IPS DF 4.7 (cell line): ENCODE results near the gene SNX30.

Experiments
- DNase-seq: peaks from one replicate; pipeline ENCODE4 v3.0.0-alpha.2; 2013; ENCODE audit warnings: low spot score; ENCODE audit errors: extremely low read depth

SNX30 gene

DNA sequence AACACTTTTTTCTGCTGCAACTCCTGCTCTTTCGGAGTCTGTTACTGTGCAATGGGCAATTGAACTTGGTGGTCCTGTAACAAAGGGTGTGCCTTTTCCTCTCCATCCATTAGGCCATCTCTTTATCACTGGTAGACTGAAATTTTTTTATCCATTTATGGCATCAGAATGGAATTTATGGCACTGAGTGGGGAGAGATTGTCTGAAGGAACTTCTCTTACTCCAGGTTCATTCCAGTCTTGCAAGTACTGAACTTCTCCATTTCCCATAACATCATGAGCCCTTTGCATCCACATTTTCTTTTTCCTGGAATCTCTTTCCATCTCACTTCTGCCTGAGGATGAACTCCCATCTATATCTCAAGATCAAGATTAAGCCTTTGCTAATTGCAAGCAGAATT lies 130.1 kb downstream of the SNX30 start:
- no peak for DNase-seq

- DNase-seq: no peak
These were observed 130.8 kb downstream of the SNX30 start for GRCh38 chr9:112881331-112881730.

DNA sequence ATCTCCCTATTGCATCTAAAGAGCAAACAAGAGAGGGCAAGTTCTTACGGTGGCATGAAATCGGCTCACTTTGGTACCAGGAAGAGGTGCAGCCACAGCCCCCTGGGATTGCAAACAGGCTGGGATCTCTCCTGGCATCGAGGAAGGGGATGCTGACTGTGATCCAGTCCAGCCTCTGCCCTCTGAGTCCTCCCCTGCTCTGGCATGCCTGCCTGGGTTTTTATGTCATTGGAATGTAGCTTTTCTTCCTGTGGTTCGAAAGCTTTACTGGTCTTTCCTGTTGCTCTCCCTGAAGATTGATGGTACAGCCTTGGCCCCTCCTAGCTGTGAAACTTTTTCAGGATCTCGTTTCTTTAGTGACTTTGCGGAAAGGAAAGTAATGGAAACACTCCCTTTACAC lies 133.5 kb downstream of the SNX30 start:
- no peak for DNase-seq

DNA sequence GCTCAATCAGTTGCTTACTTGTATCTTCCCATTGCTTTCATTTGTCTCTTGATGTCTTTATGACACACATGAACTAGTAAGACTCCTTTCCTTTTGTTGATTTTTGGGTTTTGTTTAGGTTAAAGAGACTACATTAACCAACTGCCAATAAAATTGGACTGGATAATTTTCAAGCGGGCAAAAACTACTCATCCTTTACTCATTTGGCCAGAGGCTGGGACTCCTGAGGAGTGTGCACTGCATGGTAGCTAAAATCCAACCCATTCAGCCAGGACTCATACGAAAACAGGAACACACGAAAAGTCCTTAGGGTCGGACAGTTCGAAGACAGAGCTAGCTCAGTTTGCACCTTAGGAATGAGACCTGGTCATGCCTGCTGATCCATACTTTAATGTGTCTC lies 134.2 kb downstream of the SNX30 start:
- DNase-seq: no peak

DNA sequence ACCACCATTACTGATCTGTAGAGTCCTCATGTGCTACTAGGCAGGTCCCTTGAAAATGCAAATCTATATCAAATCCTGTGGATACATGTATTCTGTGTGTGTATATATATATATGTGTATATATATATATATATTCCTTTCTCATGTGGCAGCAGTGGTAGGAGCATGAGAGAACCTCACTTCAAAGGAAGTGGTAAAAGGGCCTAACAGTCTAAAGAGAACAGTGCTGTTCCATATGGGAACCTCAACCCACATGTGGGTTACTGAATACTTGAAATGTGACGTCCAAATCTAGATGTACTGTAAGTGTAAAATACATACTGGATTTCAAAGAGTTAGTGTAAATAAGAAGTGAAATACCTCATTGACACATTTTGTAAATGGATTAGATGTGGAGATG lies 134.8 kb downstream of the SNX30 start:
- no peak for DNase-seq

DNA sequence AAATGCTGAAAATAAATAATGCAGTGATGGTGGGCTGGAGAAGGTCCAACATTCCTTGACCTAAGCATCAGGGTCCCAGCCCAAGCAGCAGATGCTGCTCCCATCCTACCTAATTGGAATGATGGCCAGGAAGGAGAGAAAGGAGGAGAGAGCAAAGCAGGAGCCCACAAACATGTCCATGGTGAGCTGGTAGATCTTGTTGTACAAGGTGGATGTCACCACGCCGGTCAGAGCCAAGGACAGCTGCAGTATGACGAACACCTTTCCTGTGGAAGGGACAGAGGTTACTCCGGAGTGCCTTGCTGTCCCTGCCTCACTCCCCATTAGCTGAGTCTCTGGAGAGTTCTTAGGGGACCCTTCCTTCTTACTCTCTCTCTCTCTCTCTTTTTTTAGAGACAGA lies 135.8 kb downstream of the SNX30 start:
- no peak for DNase-seq

GRCh38 chr9:112887381-112887780 lies 136.8 kb downstream of the SNX30 start:
- DNase-seq: no peak

DNA sequence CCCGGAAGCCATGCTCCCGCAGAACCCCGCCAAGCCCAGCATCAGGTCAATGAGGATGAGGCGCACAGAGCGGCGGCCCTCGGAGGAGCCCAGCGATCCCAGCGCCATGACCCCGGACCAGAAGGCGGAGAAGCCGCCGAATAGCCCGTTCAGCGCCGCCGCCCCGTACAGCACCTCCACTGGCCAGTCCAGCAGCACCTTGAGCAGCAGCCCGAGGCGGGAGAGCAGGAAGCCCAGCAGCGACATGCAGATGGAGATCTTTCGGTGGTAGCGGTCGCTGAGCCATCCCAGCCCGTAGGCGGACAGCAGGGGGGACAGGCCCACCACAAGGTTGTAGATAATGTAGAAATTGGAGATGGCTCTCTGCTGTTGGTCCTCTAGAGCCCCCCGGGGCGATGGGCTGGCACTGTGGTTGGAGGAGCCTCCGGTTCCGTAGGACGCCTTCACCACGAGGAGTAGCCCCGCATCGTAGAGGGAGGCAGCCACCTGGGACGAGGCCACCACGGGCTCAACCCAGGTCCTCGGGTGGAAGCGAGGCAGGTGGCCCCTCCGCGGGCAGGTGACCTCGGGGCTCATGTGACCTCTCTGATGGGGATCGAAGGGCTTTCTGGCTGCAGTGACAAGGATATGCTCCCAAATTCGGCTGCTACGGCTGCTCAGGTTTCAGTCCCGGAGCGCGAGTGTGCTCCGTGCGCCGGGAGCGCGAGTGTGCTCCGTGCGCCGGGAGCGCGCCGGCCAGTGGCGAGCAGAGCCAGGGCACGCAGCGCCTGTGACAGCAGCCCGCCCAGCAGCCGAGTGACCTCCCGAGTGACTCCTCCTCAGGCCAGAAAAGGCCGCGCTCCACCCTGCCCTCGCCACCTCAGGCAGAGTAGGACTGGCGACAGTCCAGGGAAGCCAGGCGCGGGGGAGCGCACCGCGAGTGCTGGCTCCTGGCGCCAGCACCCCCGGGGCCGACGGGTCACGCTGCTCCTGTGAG lies 139.8 kb downstream of the SNX30 start, which contains the start of gene SLC46A2:
TSS of gene SLC46A2 (minus strand) at position 771 of the 976 bp plus-strand sequence. CDS start at position 576, 195 bp downstream.
- no peak for DNase-seq

DNA sequence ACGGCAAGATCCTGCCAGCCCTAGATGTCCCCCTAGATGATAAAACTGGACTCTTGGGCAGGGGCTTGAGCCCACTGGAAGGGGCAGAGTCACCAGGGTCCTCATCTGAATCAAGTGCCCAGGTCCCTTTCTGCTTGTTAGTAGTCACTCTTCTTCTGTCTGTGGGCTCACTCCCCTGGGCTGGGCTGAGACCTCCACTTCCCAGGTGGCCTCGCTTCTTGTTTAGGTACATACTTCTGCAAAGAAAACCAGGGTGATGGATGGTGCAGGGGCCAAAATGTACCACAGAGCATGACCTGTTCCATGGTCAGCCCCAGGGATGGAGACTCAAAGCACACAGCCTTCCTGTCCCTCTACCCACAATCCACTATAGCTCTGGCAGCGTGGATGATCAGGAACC lies 141.0 kb downstream of the SNX30 start:
- DNase-seq: no peak

- no peak for DNase-seq
These were observed 142.4 kb downstream of the SNX30 start for GRCh38 chr9:112892981-112893380.

DNA sequence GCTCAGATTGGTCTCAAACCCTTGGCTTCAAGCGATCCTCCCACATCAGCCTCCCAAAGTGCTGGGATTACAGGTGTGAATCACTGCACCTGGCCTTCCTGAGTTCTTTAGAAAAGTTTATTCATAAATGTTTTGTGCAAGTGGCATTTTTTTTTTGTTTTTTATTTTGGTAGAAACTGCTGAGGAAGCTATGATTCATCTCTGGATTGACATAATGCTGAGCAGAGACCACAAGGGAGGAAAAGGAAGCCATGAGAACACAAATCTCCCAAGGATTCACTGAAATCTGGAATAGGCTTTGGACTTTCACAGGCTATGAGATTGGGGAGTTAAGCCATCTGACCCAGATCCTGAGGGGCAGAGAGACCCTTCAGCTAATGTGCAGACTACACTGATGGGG lies 143.5 kb downstream of the SNX30 start:
- DNase-seq: no peak

DNA sequence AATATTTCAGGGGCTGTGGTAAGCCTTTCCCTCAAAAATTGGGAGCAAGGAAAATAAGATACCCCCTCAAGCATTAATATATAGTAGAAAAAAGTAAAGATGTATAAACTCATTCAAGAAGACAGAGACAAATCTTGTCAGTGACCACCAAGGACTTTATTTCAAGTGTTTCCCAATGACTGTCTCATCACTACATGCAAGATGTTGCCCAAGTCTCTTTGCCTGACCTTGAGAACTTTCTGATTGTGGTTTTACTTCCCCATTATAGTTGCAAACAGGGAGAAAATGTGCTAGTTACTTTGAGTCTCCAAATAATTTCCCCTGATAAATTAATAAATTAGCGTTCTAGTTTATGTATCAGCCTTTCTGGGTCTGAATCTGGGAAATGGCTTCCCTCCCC lies 144.1 kb downstream of the SNX30 start:
- no peak for DNase-seq

DNA sequence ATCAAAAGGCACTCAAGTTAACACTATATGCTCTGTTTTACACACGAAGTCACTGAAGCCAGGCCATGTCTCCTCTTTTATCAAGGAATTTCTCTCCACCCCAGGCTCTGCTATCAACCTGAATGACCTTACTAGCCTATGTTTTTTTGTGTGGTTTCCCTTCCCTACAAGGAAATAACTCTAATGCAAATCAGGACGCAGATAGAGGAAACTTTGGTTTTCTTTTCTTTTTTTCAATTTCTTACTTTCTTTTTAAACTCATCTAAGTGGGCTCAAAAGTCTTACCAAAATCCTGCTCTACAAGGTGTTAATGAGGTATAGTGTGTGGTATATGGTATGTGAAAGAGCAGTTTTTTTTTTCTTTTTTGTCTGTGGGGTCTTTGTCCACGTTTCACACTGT lies 145.6 kb downstream of the SNX30 start:
- DNase-seq: no peak

GRCh38 chr9:112898872-112899311 lies 148.3 kb downstream of the SNX30 start:
- DNase-seq: no peak

DNA sequence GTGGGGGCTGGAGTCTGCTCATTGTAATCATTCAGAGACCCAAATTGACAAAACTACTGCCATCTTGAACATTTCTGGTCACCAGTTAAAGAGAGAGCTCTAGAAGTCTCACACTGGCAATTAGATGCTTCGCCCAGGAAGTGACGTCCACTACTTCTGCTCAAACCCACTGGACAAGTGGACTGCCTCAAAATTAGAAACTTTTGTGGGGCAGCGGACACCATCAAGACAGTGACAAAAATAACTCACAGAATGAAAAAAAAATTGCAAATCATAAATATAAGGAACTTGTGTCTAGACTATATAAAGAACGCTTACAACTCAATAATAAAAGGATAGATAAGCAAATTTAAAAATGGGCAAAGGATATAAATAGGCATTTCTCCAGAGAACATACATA lies 149.9 kb downstream of the SNX30 start:
- DNase-seq: no peak

DNA sequence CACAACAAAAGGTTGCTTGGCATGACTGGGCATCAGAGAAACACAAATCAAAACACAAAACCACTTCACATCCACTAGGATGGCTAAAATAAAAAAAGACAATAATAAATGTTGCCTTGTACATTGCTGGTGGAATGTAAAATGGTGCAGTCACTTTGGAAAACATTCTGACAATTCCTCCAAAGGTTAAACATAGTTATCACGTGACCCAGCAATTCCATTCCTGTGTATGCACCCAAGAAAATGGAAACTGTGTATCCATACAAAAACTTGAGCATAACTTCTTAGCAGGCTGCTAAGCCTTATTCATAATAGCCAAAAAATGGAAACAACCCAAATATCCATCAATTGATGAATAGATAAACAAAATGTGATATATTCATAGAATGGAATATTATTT lies 150.3 kb downstream of the SNX30 start:
- no peak for DNase-seq

GRCh38 chr9:112905084-112905483 lies 154.5 kb downstream of the SNX30 start:
- DNase-seq: no peak

DNA sequence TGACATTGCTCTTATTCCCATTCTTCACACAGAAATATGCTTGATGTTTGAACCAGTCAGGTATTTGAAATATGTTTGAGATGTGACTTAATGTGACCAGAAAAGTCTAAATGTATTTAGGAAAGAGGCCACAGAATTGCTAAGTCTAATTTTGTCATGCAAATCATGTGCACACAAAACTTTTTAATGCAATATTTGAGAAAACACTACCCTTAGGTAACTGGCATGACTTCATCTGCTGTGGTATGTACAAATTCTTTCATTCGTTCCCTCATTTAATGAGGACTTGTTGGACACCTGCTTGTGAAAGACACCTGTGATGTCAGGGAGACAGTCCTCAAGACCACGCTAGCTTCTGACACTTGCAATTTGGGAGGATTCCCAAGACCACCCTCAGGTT lies 161.2 kb downstream of the SNX30 start:
- DNase-seq: no peak

DNA sequence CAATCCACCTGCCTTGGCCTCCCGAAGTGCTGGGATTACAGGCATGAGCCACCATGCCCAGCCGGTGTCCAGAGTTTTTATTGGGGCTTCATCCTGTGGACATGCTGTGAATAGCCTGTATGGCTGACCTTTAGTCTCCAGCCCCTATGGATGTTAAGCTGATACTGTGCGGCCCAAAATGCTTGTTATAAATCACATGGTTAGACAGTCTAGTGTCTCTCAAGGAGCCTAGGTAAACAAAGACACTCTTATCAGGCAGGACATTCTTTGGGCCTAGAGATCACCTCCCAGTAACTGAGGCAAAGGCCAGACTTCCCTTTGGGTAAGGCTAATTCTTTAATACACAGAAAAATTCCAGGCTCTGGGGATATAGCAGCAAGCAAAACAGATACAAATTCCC lies 162.1 kb downstream of the SNX30 start:
- no peak for DNase-seq

- DNase-seq: no peak
These were observed 162.8 kb downstream of the SNX30 start for GRCh38 chr9:112913326-112913725.

- no peak for DNase-seq
These were observed 164.0 kb downstream of the SNX30 start for GRCh38 chr9:112914524-112914923.

DNA sequence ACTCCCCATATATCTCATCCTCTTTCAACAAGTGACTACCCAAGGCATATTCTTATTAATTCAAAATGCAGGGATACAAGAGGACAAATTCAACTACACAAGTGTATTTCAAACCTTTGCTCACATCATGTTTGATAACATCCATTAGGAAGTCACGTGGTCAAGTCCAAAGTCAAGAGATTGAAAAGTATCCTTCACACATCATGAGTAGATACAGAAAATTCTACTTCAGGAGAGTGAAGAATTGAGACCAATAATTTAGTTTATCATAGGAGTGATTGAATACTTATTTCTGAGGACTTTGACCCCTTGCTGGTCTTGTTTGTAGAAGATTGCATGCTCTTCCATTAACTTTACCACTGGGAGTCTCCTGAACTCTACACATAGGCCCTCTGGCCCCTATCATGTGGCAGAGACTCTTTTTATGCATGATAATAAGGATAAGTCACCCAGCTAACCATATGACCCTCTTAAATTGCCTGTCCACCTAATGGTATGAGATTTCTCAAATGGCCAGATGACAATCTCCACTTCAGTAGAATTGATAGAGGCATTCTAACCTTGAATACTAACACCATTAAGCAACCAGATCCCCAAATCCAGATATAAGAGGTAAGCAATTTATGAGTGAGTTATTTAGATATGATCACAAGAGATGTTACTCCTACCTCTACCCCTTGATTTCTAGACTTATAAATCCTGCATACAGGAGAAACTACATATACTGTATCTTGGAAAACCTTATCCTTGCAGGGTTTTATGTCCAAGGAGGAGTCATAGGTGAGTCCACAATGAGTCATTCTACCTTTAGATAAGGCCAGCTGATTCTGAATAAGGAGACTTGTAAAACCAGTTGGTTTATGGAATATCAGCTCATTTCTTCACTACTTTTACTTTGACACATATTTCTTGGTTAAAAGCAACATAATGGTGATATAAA lies 166.8 kb downstream of the SNX30 start:
- DNase-seq: no peak
